ENCODE data around the gene TNFSF11. TPM values are rescaled to one million over a fixed set of nuclear protein-coding genes. Genes with fewer than 3 reads are reported as not detected.

TNFSF11 gene
- total and polyA plus RNA-seq, 2 donors (not counting 1 experiment from before 2014, with no cell fraction given), result not detected

DNA sequence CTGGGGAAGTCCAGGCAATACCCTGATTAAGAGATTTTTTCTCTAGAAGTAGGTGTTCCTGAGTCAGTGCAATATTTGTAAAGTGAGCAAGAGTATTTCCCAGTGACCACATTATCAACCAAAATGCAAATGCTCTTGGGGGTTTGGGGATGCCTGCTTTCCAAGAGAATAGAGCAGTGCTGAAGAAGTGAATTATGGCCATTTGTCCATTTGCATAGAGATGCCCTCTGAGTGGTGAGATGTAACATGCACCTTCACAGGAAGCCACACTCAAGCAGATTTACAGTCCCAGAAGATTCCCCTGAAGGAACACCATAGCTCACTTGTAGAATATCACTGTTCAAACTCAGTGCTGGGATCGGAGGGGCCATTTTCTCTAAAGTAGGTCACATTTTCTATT is 71.8 kb downstream of the TNFSF11 start:
- no peak for DNase-seq (ENCODE audit: low read depth in 2 of 2)
- Histone ChIP-seq H3K9me3 (ENCODE audit: control insufficient read depth, insufficient read depth, low read depth, low read length) (no peaks in the 10 kb centered on the region), H3K4me2 (ENCODE audit: extremely low read depth, insufficient read depth, low read length) (no peak overlapping the region), H3K36me3 (ENCODE audit: control insufficient read depth, insufficient read depth, low read length) (no peaks in the 10 kb centered on the region), H4K20me1 (ENCODE audit: control insufficient read depth, extremely low read depth, insufficient read depth, low read length) (no peaks in the 10 kb centered on the region), H3K4me3 (replicated peaks in 1 of 4; ENCODE audit: control extremely low read depth in 1 of 4, insufficient read depth in 1 of 4, low read depth in 3 of 4, low read length in 4 of 4) (no peak overlapping the region), H2AFZ (ENCODE audit: low read length) (no peak overlapping the region), H3K9ac (ENCODE audit: insufficient read depth, low read length) (no peak overlapping the region), H3K27me3 (ENCODE audit: control insufficient read depth, insufficient read depth, low read length) (peaks cover 3% of the 10 kb centered on the region), H3K4me1 (ENCODE audit: control insufficient read depth, extremely low read depth, insufficient read depth, low read length) (no peaks in the 10 kb centered on the region), H3K79me2 (ENCODE audit: control insufficient read depth, insufficient read depth, low read length) (no peaks in the 10 kb centered on the region), H3K27ac (ENCODE audit: insufficient read depth, low read length) (no peak overlapping the region)
- TF ChIP-seq, protein P1, sequence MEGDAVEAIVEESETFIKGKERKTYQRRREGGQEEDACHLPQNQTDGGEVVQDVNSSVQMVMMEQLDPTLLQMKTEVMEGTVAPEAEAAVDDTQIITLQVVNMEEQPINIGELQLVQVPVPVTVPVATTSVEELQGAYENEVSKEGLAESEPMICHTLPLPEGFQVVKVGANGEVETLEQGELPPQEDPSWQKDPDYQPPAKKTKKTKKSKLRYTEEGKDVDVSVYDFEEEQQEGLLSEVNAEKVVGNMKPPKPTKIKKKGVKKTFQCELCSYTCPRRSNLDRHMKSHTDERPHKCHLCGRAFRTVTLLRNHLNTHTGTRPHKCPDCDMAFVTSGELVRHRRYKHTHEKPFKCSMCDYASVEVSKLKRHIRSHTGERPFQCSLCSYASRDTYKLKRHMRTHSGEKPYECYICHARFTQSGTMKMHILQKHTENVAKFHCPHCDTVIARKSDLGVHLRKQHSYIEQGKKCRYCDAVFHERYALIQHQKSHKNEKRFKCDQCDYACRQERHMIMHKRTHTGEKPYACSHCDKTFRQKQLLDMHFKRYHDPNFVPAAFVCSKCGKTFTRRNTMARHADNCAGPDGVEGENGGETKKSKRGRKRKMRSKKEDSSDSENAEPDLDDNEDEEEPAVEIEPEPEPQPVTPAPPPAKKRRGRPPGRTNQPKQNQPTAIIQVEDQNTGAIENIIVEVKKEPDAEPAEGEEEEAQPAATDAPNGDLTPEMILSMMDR (conservative IDR thresholded peaks at IDR 0.05 in 1 of 2, IDR thresholded peaks at IDR 0.05 in 1 of 2; ENCODE audit: low read depth in 1 of 2, low read length in 2 of 2), result no peak
- no peak for TF ChIP-seq EZH2 (IDR thresholded peaks at IDR 0.05; ENCODE audit: low read length, missing control alignments)

DNA sequence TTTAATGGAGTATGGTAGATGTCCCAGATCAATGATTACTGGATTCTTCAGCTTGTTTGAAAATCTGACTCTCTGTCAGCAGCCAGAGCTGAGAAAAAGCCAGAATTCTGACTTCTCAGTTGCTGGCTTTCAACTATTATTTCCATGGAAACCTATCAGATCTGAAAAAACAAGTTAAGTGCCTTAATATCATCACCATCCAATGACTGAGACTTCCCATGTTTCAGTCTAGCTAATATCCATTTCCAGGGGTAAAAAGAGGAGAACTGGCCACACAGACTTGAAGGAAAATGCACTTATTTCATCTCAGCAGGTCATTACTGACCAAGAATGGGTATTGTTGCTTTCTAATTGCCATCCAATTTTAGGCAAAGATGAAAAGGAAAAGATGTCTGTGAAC is 75.2 kb downstream of the TNFSF11 start:
- no peaks in the 10 kb centered on the region for H3K4me1 ChIP-seq (ENCODE audit: control insufficient read depth, extremely low read depth, insufficient read depth, low read length)
- H3K9ac ChIP-seq (ENCODE audit: insufficient read depth, low read length), result no peak overlapping the region
- no peak overlapping the region for H2AFZ ChIP-seq (ENCODE audit: low read length)
- DNase-seq (ENCODE audit: low read depth in 2 of 2), result no peak
- no peak for TF ChIP-seq EZH2 (IDR thresholded peaks at IDR 0.05; ENCODE audit: low read length, missing control alignments)
- H3K36me3 ChIP-seq (ENCODE audit: control insufficient read depth, insufficient read depth, low read length), result no peaks in the 10 kb centered on the region
- H4K20me1 ChIP-seq (ENCODE audit: control insufficient read depth, extremely low read depth, insufficient read depth, low read length), result no peaks in the 10 kb centered on the region
- H3K4me2 ChIP-seq (ENCODE audit: extremely low read depth, insufficient read depth, low read length), result no peak overlapping the region
- peaks cover 5% of the 10 kb centered on the region for H3K27me3 ChIP-seq (ENCODE audit: control insufficient read depth, insufficient read depth, low read length)
- no peak overlapping the region for H3K27ac ChIP-seq (ENCODE audit: insufficient read depth, low read length)
- no peak overlapping the region for H3K4me3 ChIP-seq (replicated peaks in 1 of 4; ENCODE audit: control extremely low read depth in 1 of 4, insufficient read depth in 1 of 4, low read depth in 3 of 4, low read length in 4 of 4)
- no peaks in the 10 kb centered on the region for H3K79me2 ChIP-seq (ENCODE audit: control insufficient read depth, insufficient read depth, low read length)
- no peaks in the 10 kb centered on the region for H3K9me3 ChIP-seq (ENCODE audit: control insufficient read depth, insufficient read depth, low read depth, low read length)

- Histone ChIP-seq H3K27ac (ENCODE audit: insufficient read depth, low read length) (no peak overlapping the region), H3K4me2 (ENCODE audit: extremely low read depth, insufficient read depth, low read length) (no peak overlapping the region), H2AFZ (ENCODE audit: low read length) (no peak overlapping the region), H3K4me3 (replicated peaks in 1 of 4; ENCODE audit: control extremely low read depth in 1 of 4, insufficient read depth in 1 of 4, low read depth in 3 of 4, low read length in 4 of 4) (no peak overlapping the region), H3K27me3 (ENCODE audit: control insufficient read depth, insufficient read depth, low read length) (peaks cover 5% of the 10 kb centered on the region), H3K79me2 (ENCODE audit: control insufficient read depth, insufficient read depth, low read length) (no peaks in the 10 kb centered on the region), H3K36me3 (ENCODE audit: control insufficient read depth, insufficient read depth, low read length) (no peaks in the 10 kb centered on the region), H3K4me1 (ENCODE audit: control insufficient read depth, extremely low read depth, insufficient read depth, low read length) (no peaks in the 10 kb centered on the region), H3K9me3 (ENCODE audit: control insufficient read depth, insufficient read depth, low read depth, low read length) (no peaks in the 10 kb centered on the region), H4K20me1 (ENCODE audit: control insufficient read depth, extremely low read depth, insufficient read depth, low read length) (no peaks in the 10 kb centered on the region), H3K9ac (ENCODE audit: insufficient read depth, low read length) (no peak overlapping the region)
- TF ChIP-seq EZH2 (IDR thresholded peaks at IDR 0.05; ENCODE audit: low read length, missing control alignments), result no peak
- TF ChIP-seq, protein P1 (conservative IDR thresholded peaks at IDR 0.05 in 1 of 2, IDR thresholded peaks at IDR 0.05 in 1 of 2; ENCODE audit: low read depth in 1 of 2, low read length in 2 of 2), result no peak
- DNase-seq (ENCODE audit: low read depth in 2 of 2), result peak in 1 of 2 donors; percentile 11
These were observed 75.9 kb downstream of the TNFSF11 start for GRCh38 chr13:42649831-42650230.
